Iris pigment epithelial cell (primary cell): Measurements from ENCODE around the gene BACE1.
"Not testable (repeated sequence)": the region's sequence is repeated elsewhere in the genome, so short reads cannot be mapped to it uniquely, and the experiment has no call there.

ENCODE experiments used
- DNase-seq: peaks from one replicate; pipeline ENCODE4 v3.0.0-alpha.2; 2011; ENCODE audit warnings: low read depth

Gene BACE1

GRCh38 chr11:117316197-117316961, at the start of gene BACE1:
Gene BACE1, minus strand, starts transcription at chr11:117316256. Its CDS starts 461 bp downstream, at chr11:117315795.
- peak; percentile 78 for DNase-seq

GRCh38 chr11:117361432-117361831, 45.4 kb upstream of the BACE1 start:
- no peak for DNase-seq

GRCh38 chr11:117356126-117356890, 40.3 kb upstream of the BACE1 start:
- no peak for DNase-seq

- DNase-seq: no peak
Measured at GRCh38 chr11:117354550-117354949, 38.5 kb upstream of the BACE1 start.

- peak; percentile 42 for DNase-seq
Measured at GRCh38 chr11:117345039-117345438, 29.0 kb upstream of the BACE1 start.

- no peak for DNase-seq
Measured at GRCh38 chr11:117337076-117337475, 21.0 kb upstream of the BACE1 start.

GRCh38 chr11:117335399-117335798, 19.3 kb upstream of the BACE1 start:
- no peak for DNase-seq

- no peak for DNase-seq
Measured at GRCh38 chr11:117334896-117335295, 18.8 kb upstream of the BACE1 start.

- no peak for DNase-seq
Measured at GRCh38 chr11:117333917-117334316, 17.9 kb upstream of the BACE1 start.

GRCh38 chr11:117332843-117333242, 16.8 kb upstream of the BACE1 start:
- no peak for DNase-seq

GRCh38 chr11:117328375-117329010, 12.4 kb upstream of the BACE1 start:
- DNase-seq: peak; percentile 68

GRCh38 chr11:117327567-117328374, 11.7 kb upstream of the BACE1 start, which contains the start of gene CEP164:
Gene CEP164, plus strand, starts transcription at chr11:117327854. Its CDS starts 10,733 bp downstream, at chr11:117338587.
- DNase-seq: peak; percentile 99

GRCh38 chr11:117327255-117327566, 11.2 kb upstream of the BACE1 start:
- DNase-seq: not testable (repeated sequence)

- peak; percentile 71 for DNase-seq
Measured at GRCh38 chr11:117319214-117319840, 3.3 kb upstream of the BACE1 start.

- no peak for DNase-seq
Measured at GRCh38 chr11:117318738-117319137, 2.7 kb upstream of the BACE1 start.

- DNase-seq: no peak
Measured at GRCh38 chr11:117315285-117316196, 515 bp downstream of the BACE1 start.

- DNase-seq: no peak
Measured at GRCh38 chr11:117314840-117315239, 1.2 kb downstream of the BACE1 start.

GRCh38 chr11:117313828-117314768, 2.0 kb downstream of the BACE1 start:
- DNase-seq: no peak

GRCh38 chr11:117313091-117313490, 3.0 kb downstream of the BACE1 start:
- DNase-seq: no peak
